Esophagus squamous epithelium (tissue), 4 donors: ENCODE measurements around the gene PDP2.

Experiments
- CTCF ChIP-seq, 6 experiments: fragments of 450-650 bp in 4 of 6; fragments of 200-600 bp in 2 of 6; sonication (generic) in 2 of 6; IDR thresholded peaks; one replicate each; pipeline ENCODE4 v1.5.1; 2016 to 2019; ENCODE audit warnings: antibody characterized with exemption in 6 of 6, mild to moderate bottlenecking in 4 of 6, moderate library complexity in 4 of 6
- POLR2A ChIP-seq, 4 donors: fragments of 450-650 bp; IDR thresholded peaks; one replicate each; pipeline ENCODE4 v1.6.1; 2017; ENCODE audit warnings: antibody characterized with exemption in 4 of 4, mild to moderate bottlenecking in 4 of 4, moderate library complexity in 3 of 4

DNA sequence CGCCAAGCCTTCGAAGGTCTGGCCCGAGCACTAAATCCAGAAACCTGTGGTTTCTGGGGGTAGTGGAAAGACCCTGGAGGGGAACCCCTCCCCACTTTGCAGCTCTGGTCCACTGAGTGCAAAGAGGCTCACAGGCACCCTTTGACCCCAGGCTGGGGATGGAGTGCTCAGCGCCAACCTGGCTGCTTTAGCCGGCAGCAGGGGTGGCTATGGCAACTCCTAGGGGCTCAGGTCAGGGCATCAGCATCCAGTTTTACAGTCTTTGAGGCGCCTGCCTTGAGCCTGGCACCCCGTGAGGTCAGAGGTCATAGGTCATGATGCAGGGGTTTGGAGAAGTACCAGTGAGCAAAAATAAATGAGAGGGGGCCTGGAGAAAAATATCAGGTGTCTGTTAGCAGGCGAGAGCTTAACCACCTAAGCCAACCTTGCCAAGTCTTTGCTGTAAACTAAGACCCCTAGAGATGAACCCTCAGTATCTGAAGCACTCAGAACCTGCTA lies 18.2 kb upstream of the PDP2 start:
- TF ChIP-seq CTCF (IDR thresholded peaks at IDR 0.05), result no peak
- TF ChIP-seq POLR2A (IDR thresholded peaks at IDR 0.05), result no peak
